ENCODE data around the gene FLNA. TPM values are rescaled to one million over a fixed set of nuclear protein-coding genes. Genes with fewer than 3 reads are reported as not detected.

Gene FLNA
- total and polyA plus RNA-seq, 9 of the 15 experiments (the other 6 are each of a cell fraction or from before 2014, with no cell fraction given) = 6.2 to 735 (median 135) TPM

- TF ChIP-seq REST (IDR thresholded peaks at IDR 0.05; ENCODE audit: borderline replicate concordance) (no peak), REST (CRISPR knock-in tag; IDR thresholded peaks at IDR 0.05; ENCODE audit: low read depth) (0 out of 2 replicates have a peak, but pooled peaks have one; percentile 22), ZKSCAN3 (CRISPR knock-in tag; IDR thresholded peaks at IDR 0.05) (no peak), ZNF639 (CRISPR knock-in tag; conservative IDR thresholded peaks at IDR 0.05 in 1 of 2, IDR thresholded peaks at IDR 0.05 in 1 of 2) (peak in 1 of 2 experiments; percentile 15; a peak in 2 of 4 replicates), FOXM1 (IDR thresholded peaks at IDR 0.05; ENCODE audit: low read depth) (no peak), FOXM1 (CRISPR knock-in tag; IDR thresholded peaks at IDR 0.05; ENCODE audit: low read depth) (no peak), E2F4 (CRISPR knock-in tag; IDR thresholded peaks at IDR 0.05; ENCODE audit: low read depth) (no peak), ZNF347 (CRISPR knock-in tag; IDR thresholded peaks at IDR 0.05; ENCODE audit: low read depth) (no peak)
These were observed 3.8 kb upstream of the FLNA start (continued) for GRCh38 chrX:154378059-154378798.
